ENCODE results near the gene CACNA2D1.

The CACNA2D1 gene

GRCh38 chr7:82087099-82087498 lies 356.5 kb downstream of the CACNA2D1 start:
- H3K27ac ChIP-seq, result no peak overlapping the region
- no peak for DNase-seq (ENCODE audit: low spot score)
- ChIA-PET POLR2A (ENCODE audit: low non-redundant PET) (no interaction called here), CTCF (no interaction called here)
- no peak for TF ChIP-seq CTCF (conservative IDR thresholded peaks at IDR 0.05; ENCODE audit: low read depth)

- ChIA-PET CTCF (interaction anchor here (0.6 kb wide), 1 partner anchor 714 kb away, joined by 3 read pairs; no protein-coding TSS in a partner anchor), POLR2A (ENCODE audit: low non-redundant PET) (no interaction called here)
- TF ChIP-seq CTCF (conservative IDR thresholded peaks at IDR 0.05; ENCODE audit: low read depth), result no peak
- DNase-seq (ENCODE audit: low spot score), result no peak
- no peak overlapping the region for H3K27ac ChIP-seq
These were observed 358.5 kb downstream of the CACNA2D1 start for GRCh38 chr7:82085116-82085515.

- CTCF ChIA-PET, result no interaction called here
- POLR2A ChIA-PET (ENCODE audit: low non-redundant PET), result no interaction called here
- DNase-seq (ENCODE audit: low spot score), result no peak
- no peak overlapping the region for H3K27ac ChIP-seq
- no peak for TF ChIP-seq CTCF (conservative IDR thresholded peaks at IDR 0.05; ENCODE audit: low read depth)
These were observed 361.8 kb downstream of the CACNA2D1 start for GRCh38 chr7:82081644-82082224.

- no peak for DNase-seq (ENCODE audit: low spot score)
- no peak overlapping the region for H3K27ac ChIP-seq
- no peak for TF ChIP-seq CTCF (conservative IDR thresholded peaks at IDR 0.05; ENCODE audit: low read depth)
- POLR2A ChIA-PET (ENCODE audit: low non-redundant PET), result no interaction called here
- CTCF ChIA-PET, result interaction anchor here (0.6 kb wide), 1 partner anchor 1467 kb away, joined by 3 read pairs; no protein-coding TSS in a partner anchor
These were observed 363.2 kb downstream of the CACNA2D1 start for GRCh38 chr7:82080254-82080927.

- CTCF ChIA-PET, result no interaction called here
- POLR2A ChIA-PET (ENCODE audit: low non-redundant PET), result no interaction called here
- no peak for DNase-seq (ENCODE audit: low spot score)
- no peak for TF ChIP-seq CTCF (conservative IDR thresholded peaks at IDR 0.05; ENCODE audit: low read depth)
- no peak overlapping the region for H3K27ac ChIP-seq
These were observed 364.1 kb downstream of the CACNA2D1 start for GRCh38 chr7:82079527-82079926.

GRCh38 chr7:82078807-82079206 lies 364.8 kb downstream of the CACNA2D1 start:
- TF ChIP-seq CTCF (conservative IDR thresholded peaks at IDR 0.05; ENCODE audit: low read depth), result no peak
- CTCF ChIA-PET, result no interaction called here
- H3K27ac ChIP-seq, result no peak overlapping the region
- DNase-seq (ENCODE audit: low spot score), result no peak
- POLR2A ChIA-PET (ENCODE audit: low non-redundant PET), result no interaction called here
